ENCODE results near the gene MTREX. TPM values are rescaled to one million over a fixed set of nuclear protein-coding genes. Genes with fewer than 3 reads are reported as not detected.
A peak's percentile ranks its signal among the peaks of the same experiment; 100 is the strongest.

Gene MTREX
- 23.2 TPM for polyA plus RNA-seq

DNA sequence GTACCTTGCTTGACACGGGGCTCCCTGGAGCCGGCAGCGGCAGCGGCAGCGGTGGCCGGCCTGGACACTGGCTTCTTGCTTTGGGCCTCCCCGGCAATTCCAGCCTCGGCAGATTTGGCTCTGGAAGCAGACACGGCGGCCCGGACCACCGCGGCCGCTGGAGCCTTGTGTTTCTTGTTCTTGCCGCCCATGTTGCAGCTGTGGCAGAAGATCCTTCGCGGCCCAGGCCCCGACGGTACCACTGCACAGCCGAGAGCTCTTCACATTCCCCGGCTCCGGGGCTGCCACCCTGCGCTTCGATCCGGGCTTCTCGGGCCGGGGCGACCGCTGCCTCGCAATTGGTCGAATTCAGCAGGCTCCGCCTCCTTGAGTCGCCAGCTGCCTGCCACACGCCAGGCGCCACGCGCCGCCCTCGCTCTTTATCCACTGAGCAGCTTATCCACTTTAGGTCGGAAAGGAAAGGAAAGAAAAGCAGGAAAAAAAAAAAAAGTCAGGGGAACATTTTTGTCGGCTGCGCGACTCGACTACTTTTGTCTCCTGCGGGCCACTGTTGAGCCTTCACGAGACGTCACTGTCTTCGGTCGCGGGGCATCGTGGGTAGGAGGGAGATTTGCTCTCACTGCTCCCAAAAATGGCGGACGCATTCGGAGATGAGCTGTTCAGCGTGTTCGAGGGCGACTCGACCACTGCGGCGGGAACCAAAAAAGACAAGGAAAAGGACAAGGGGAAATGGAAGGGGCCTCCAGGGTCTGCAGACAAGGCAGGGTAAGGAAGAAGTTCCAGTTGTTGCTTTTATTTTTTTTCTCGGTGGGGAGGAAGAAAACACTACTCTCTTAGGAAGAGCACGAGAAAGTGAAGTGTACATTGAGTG, at the start of gene MTREX, which contains the start of gene DHX29:
MTREX (plus strand) TSS at position 607 of the 871 bp plus-strand sequence; CDS start at position 632, 25 bp downstream.
DHX29 (minus strand) TSS at position 312 of the 871 bp plus-strand sequence; CDS start at position 191, 121 bp downstream.
- no peak within 1 kb of the TSS for H3K27ac Mint-ChIP-seq
- no peak within 1 kb of the TSS for H3K4me3 Mint-ChIP-seq
- peaks cover 3% of the 10 kb centered on the region for H3K36me3 Mint-ChIP-seq
- no peaks in the 10 kb centered on the region for H3K27me3 Mint-ChIP-seq
- H3K9me3 Mint-ChIP-seq, result no peaks in the 10 kb centered on the region
- peaks cover 17 to 32% (median 26%) of the 10 kb centered on the region in 3 donors for H3K4me1 Mint-ChIP-seq

DNA sequence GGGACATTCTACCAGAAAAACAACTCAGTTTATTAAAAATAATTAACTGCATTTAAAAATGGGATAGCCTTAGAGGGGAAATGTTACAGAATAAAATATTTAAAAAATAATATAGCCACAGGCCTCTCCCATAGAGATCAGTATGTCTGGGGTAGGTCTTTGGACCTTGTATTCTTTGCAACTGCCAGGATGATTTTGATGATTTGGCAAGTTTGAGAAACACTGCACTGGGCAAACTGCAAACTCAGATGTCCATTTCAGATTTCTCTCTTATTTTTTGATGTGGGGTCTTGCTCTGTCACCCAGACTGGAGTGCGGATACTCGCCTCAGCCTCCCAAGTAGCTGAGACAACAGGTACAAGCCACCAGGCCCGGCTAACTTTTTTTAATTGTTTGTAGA, 49.5 kb upstream of the MTREX start:
- Mint-ChIP-seq H3K36me3 (peaks cover 15% of the 10 kb centered on the region), H3K27me3 (no peaks in the 10 kb centered on the region), H3K9me3 (no peaks in the 10 kb centered on the region), H3K4me1 (no peaks in the 10 kb centered on the region), H3K4me3 (no peak overlapping the region), H3K27ac (no peak overlapping the region)

DNA sequence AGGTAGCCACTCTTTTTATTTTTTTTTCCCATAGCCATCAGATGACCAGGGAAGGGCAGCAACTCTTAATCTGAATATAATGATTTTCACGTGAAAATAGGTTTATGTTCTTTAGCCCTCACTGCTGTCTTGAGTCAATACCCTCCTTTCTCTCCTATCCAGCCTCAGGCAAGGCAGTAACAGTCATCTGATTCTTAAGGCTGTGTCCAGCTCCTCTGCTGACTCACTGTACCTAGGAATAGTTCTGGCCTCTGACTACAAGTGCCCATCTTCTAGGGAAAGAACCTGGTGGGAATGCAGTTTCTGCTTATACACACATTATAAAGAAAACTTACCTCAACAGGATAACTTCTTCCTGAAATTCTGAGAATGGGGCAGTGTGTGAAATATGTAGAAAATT, 31.0 kb upstream of the MTREX start:
- Mint-ChIP-seq H3K27me3 (no peaks in the 10 kb centered on the region), H3K4me3 (no peak overlapping the region), H3K36me3 (peaks cover 7% of the 10 kb centered on the region), H3K9me3 (no peaks in the 10 kb centered on the region), H3K4me1 (no peaks in the 10 kb centered on the region), H3K27ac (no peak overlapping the region)

DNA sequence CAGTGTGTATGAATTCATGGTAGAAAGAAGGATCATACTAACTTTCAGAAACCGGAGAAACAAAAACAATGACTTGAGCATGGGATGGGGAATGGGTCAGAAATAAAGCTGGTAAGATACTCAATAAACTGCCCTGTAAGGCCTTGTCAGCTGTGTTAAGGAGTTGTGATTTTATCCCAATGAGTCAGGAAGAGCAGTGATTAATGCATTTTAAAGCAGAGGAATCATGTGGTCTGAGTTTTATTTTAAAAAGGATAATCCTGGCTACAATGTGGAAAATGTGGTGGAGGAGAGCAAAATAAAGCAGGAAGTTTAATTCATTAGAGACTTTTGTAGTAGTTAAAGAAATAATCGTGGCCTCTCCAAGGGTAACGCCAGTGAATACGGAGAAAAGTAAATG, 29.0 kb upstream of the MTREX start:
- no peaks in the 10 kb centered on the region for H3K9me3 Mint-ChIP-seq
- no peaks in the 10 kb centered on the region for H3K4me1 Mint-ChIP-seq
- peaks cover 12% of the 10 kb centered on the region for H3K36me3 Mint-ChIP-seq
- H3K4me3 Mint-ChIP-seq, result no peak overlapping the region
- no peaks in the 10 kb centered on the region for H3K27me3 Mint-ChIP-seq
- peak overlapping the region in 1 of 3 donors; percentile 39 for H3K27ac Mint-ChIP-seq

DNA sequence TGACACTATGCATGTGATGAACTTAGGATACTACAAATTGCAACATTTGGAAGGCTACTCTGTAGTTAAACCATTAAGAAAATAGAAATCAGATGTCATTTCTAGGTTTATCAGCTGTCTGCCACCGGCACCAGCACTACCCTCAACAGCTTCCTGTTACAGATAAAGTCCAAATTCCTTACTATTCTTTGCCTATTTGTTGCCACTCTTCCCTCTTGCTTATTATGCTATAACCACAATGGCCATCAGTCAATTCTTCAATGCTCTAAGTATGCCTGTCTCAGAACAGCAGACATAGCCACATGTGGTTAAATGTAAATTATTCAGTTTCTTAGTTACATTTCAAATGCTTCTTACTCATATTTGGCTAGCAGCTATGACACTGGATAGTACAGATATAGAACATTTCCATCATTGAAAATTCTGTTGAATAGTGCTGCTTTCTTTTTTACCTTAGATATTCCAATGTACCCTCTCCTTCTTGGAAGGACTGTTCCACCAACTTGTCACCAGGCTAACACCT, 21.3 kb upstream of the MTREX start:
- H3K4me1 Mint-ChIP-seq, result no peaks in the 10 kb centered on the region
- H3K36me3 Mint-ChIP-seq, result peaks cover 11% of the 10 kb centered on the region

DNA sequence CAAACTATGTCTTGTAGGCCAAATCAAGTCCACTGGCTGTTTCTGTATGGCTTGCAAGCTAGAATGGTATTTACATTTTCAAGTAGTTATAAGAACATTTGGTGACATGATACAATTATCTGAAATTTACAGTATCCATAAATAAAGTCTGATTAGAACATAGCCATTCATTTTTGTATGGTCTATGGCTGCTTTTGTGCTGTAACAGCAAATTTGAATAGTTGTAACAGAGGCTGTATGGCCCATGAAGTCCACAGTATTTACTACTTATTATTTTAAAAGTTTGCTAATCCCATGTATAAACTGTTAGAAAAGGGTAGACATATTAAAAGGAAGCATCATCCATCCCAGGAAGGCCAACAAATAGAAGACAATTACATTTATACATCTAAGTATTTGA, 18.0 kb upstream of the MTREX start:
- Mint-ChIP-seq H3K4me3 (no peak overlapping the region), H3K27me3 (no peaks in the 10 kb centered on the region), H3K4me1 (peaks cover 0 to 1% (median 0%) of the 10 kb centered on the region in 3 donors), H3K27ac (no peak overlapping the region), H3K9me3 (no peaks in the 10 kb centered on the region), H3K36me3 (peaks cover 13% of the 10 kb centered on the region)

More for the DNA sequence above, 21.3 kb upstream of the MTREX start:
- peak overlapping the region in 1 of 3 donors; percentile 27 for H3K27ac Mint-ChIP-seq
- no peaks in the 10 kb centered on the region for H3K27me3 Mint-ChIP-seq
- no peaks in the 10 kb centered on the region for H3K9me3 Mint-ChIP-seq
- H3K4me3 Mint-ChIP-seq, result no peak overlapping the region

DNA sequence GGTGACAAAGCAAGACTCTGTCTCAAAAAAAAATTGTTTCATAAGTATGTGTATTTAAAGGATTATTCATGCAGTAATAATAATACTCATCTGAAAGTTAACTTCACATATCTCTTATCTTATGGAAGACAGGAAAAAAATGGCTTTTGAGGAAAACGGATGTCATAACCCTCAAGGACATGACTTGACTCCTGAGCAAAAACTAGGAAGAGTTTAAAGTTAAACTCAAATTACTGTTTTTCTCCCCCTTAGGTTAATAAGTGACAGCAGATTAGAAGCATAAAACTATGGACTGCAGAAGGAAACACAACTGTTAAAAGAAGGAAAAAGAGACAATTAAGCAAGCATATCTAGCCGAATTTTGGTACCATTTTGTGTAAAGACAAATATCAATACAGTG, 16.8 kb upstream of the MTREX start:
- H3K27ac Mint-ChIP-seq, result no peak overlapping the region
- no peaks in the 10 kb centered on the region for H3K9me3 Mint-ChIP-seq
- H3K4me3 Mint-ChIP-seq, result no peak overlapping the region
- peaks cover 0 to 1% (median 0%) of the 10 kb centered on the region in 3 donors for H3K4me1 Mint-ChIP-seq
- peaks cover 13% of the 10 kb centered on the region for H3K36me3 Mint-ChIP-seq
- H3K27me3 Mint-ChIP-seq, result no peaks in the 10 kb centered on the region

DNA sequence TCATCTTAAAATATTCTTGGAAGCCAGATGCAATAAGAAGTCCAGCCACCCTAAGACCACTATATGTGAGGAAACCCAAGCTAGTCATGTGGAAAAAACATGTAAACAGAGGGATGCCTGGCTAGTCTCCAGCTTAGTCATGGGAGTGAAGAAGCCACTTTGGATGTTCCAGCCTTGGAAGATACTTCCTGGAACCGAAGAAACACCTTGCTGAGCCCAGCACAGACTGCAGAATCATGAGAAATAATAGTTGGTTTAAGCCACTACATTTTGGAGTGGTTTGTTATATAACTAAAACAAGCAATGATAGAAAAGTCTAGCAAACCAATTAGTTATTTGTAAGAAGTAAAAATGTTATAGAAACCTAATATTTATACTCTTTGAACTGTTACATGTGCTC, 12.9 kb upstream of the MTREX start:
- Mint-ChIP-seq H3K27me3 (no peaks in the 10 kb centered on the region), H3K9me3 (no peaks in the 10 kb centered on the region), H3K27ac (no peak overlapping the region), H3K4me1 (peaks cover 0 to 4% (median 0%) of the 10 kb centered on the region in 3 donors), H3K4me3 (no peak overlapping the region), H3K36me3 (peaks cover 16% of the 10 kb centered on the region)

DNA sequence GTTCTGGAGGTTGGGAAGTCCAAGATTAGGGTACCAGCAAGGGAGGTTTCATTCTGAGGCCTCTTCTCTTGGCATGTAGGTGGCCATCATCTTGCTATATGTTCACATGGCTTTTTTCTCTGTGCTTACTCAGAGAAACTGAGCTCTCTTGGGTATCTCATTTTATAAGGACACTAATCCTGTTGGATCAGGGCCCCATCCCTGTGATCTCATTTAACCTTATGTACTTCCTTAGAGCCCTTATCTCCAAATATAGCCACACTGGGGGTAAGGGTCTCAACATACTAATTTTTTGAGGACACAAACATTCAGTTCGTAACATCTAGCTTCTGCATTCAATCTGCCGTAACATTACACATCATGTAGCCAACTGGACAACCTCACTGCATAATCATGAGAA, 6.9 kb upstream of the MTREX start:
- Mint-ChIP-seq H3K36me3 (peaks cover 10% of the 10 kb centered on the region), H3K4me3 (no peak overlapping the region), H3K27ac (no peak overlapping the region), H3K4me1 (peaks cover 8 to 15% (median 13%) of the 10 kb centered on the region in 3 donors), H3K9me3 (no peaks in the 10 kb centered on the region), H3K27me3 (no peaks in the 10 kb centered on the region)

DNA sequence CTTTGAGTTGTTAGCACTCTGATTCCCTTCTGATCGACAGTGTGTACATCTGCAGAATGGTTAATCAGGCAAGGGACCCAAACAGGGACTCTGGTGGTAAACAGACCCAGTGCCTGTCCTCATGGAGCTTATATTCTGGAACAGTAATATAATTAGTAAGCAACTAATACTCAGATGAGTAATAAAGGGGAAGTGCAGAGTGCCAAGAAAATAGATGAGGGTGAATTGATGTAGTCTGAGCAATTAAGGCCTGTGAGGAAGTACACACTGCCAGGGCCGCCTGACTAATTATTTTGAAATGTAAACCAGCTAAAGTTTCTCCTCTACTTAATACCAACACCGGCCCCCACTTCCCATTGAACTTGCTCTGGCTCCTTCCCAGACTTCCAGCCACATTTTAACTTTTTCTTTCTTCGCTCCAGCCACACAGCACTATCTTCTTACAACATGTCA, 4.5 kb upstream of the MTREX start:
- Mint-ChIP-seq H3K36me3 (peaks cover 6% of the 10 kb centered on the region), H3K27me3 (no peaks in the 10 kb centered on the region), H3K4me3 (peak overlapping the region in 1 of 4 donors; percentile 65), H3K9me3 (no peaks in the 10 kb centered on the region), H3K27ac (peak overlapping the region in 1 of 3 donors; percentile 69), H3K4me1 (peaks cover 8 to 15% (median 13%) of the 10 kb centered on the region in 3 donors)

DNA sequence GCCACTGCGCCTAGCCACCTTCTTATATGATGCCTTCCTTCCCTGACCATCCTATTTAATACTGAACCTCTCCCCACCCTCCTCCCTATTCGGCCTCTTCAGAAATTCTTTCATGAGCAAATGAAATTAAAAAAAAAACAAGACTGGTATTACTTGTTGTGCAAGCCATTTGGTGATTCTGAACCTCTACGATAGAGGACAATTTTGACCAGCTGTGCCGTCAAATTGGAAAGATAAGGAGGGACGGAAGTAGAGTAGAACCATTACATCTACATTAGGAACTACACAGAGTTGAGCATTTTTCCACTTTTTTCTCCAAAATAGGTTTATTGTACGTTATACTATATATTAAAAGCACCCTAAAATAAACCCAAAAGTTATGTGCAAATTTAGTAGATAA, 3.2 kb upstream of the MTREX start:
- H3K9me3 Mint-ChIP-seq, result no peaks in the 10 kb centered on the region
- peaks cover 8 to 15% (median 11%) of the 10 kb centered on the region in 3 donors for H3K4me1 Mint-ChIP-seq
- no peak overlapping the region for H3K27ac Mint-ChIP-seq
- H3K27me3 Mint-ChIP-seq, result no peaks in the 10 kb centered on the region
- peaks cover 4% of the 10 kb centered on the region for H3K36me3 Mint-ChIP-seq
- no peak overlapping the region for H3K4me3 Mint-ChIP-seq

DNA sequence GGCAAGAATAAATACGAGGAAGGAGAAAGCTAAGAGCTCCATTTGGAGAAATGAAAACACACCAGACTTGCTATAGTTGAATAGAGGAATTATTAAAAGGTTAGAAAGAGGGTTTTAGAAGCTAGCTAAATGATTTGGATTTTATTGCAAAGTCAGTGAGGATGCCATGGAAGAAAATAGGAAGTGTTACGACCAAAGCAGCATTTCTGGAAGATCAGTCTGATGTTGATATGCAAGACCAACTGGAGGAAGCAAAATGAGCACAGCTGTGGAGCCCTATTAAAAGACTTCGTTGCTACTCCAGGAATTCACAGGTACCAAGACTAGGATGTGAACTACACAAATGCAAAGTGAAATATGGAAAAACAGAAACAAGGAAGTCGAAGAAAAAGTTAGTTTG, 2.4 kb upstream of the MTREX start:
- H3K4me1 Mint-ChIP-seq, result peaks cover 8 to 15% (median 10%) of the 10 kb centered on the region in 3 donors
- peaks cover 3% of the 10 kb centered on the region for H3K36me3 Mint-ChIP-seq
- H3K27ac Mint-ChIP-seq, result no peak overlapping the region
- H3K9me3 Mint-ChIP-seq, result no peaks in the 10 kb centered on the region
- no peaks in the 10 kb centered on the region for H3K27me3 Mint-ChIP-seq
- H3K4me3 Mint-ChIP-seq, result no peak overlapping the region

DNA sequence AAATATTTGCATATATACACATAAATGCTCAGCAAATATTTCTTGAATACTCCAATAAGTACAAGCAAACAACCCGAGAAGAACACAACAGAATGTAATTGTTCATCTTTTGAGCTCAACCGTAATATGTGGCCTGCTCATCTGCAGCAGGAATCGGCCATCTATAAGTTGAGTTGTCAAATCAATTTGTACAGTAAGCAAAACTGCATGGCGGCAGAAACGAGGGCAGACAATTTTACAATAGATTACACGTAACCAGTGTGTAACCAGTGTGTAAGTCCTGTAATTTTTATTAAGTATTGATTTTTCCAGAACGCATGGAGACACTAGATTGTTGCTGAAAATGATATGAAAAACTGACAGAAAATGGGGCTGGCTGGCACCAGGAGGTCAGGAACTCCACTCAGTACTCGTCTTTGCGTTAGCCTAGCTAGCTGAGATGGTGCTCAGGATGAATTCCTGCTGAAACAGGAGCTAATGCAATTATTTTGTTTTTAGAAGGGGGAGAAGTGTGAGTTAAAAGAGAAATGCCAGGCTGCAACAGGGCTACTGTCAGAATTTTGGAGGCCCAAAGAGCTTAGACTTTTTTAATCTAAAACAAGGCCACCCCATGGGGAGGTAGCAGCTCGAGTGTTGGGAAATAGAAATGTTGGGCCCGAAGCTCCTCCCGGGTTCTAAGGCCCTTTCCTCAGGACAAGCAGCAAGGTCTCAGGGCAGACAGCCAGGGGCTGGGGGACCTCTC, 977 bp upstream of the MTREX start:
- H3K9me3 Mint-ChIP-seq, result no peaks in the 10 kb centered on the region
- H3K36me3 Mint-ChIP-seq, result peaks cover 3% of the 10 kb centered on the region
- H3K27ac Mint-ChIP-seq, result no peak overlapping the region
- peaks cover 15 to 27% (median 21%) of the 10 kb centered on the region in 3 donors for H3K4me1 Mint-ChIP-seq
- no peak overlapping the region for H3K4me3 Mint-ChIP-seq
- H3K27me3 Mint-ChIP-seq, result no peaks in the 10 kb centered on the region

DNA sequence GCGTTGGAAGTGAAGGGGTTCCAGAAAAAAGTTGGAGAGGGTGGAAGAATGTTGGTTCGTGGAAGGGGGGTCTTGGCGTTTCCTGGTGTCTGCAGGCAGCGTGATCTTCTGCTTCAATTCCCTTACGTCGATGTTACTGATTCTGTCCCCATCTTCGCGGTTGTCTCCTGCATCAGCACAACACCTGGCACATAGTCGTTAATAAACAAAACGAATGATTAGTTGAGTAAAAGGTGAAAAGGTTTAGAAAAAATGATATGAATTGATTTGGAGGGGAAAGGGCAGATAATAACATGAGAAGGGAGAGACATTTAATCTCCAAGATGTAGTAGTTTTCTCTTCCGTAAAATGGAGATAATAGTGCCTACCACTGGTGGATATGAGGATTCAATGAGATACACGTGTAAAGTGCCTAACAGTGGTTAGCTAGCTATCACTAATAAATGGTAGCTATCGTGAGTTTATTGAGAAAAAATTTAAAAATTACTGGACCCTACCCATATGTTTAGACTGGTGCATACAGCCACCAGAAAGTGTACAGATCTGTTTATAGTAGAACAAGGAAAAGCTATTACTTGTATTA, 556 bp downstream of the MTREX start:
- Mint-ChIP-seq H3K27ac (no peak overlapping the region), H3K9me3 (no peaks in the 10 kb centered on the region), H3K4me1 (peaks cover 16 to 30% (median 26%) of the 10 kb centered on the region in 3 donors), H3K4me3 (no peak overlapping the region), H3K27me3 (no peaks in the 10 kb centered on the region), H3K36me3 (peaks cover 3% of the 10 kb centered on the region)
